Mesenchymal stem cell (in vitro differentiated cells and primary cell): ENCODE measurements around the gene SMNDC1.

Source experiments
- DNase-seq: peaks from one replicate; pipeline ENCODE4 v3.0.0-alpha.2; 2013
- H2AFZ ChIP-seq: one replicate; pipeline ENCODE4 v1.6.1; 2013; ENCODE audit warnings: low read depth, mild to moderate bottlenecking, control low read depth, inconsistent platforms, low read length, moderate library complexity
- H2AK5ac ChIP-seq: 2 replicates; pipeline ENCODE4 v1.6.1; 2013; ENCODE audit warnings: low read length, moderate library complexity, mild to moderate bottlenecking, inconsistent platforms; ENCODE audit not compliant: severe bottlenecking
- H2BK120ac ChIP-seq: one replicate; pipeline ENCODE4 v1.6.1; 2013; ENCODE audit warnings: low read depth, mild to moderate bottlenecking, inconsistent platforms, low read length, moderate library complexity
- H2BK12ac ChIP-seq, 2 experiments: one replicate each; pipeline ENCODE4 v1.6.1; 2013; ENCODE audit warnings: inconsistent platforms in 2 of 2, low read length in 2 of 2, mild to moderate bottlenecking in 2 of 2, moderate library complexity in 2 of 2, control low read depth in 1 of 2
- H2BK15ac ChIP-seq: one replicate; pipeline ENCODE4 v1.6.1; 2013; ENCODE audit warnings: mild to moderate bottlenecking, low read depth, inconsistent platforms; ENCODE audit not compliant: poor library complexity, severe bottlenecking
- H2BK5ac ChIP-seq: 2 replicates; pipeline ENCODE4 v1.6.1; 2013; ENCODE audit warnings: low read depth, mild to moderate bottlenecking, low read length, control low read depth, inconsistent platforms; ENCODE audit not compliant: poor library complexity, severe bottlenecking
- H3K14ac ChIP-seq, 2 experiments: one replicate each; pipeline ENCODE4 v1.6.1; 2013; ENCODE audit warnings: inconsistent platforms in 2 of 2, low read length in 2 of 2, control low read depth in 1 of 2, mild to moderate bottlenecking in 1 of 2, moderate library complexity in 1 of 2
- H3K18ac ChIP-seq, 2 experiments: one replicate each; pipeline ENCODE4 v1.6.1; 2013; ENCODE audit warnings: inconsistent platforms in 2 of 2, low read length in 2 of 2, control low read depth in 1 of 2, low read depth in 1 of 2, mild to moderate bottlenecking in 1 of 2
- H3K23ac ChIP-seq, 2 experiments: one replicate each; pipeline ENCODE4 v1.6.1; 2013; ENCODE audit warnings: inconsistent platforms in 2 of 2, low read length in 2 of 2, mild to moderate bottlenecking in 2 of 2, moderate library complexity in 2 of 2, control low read depth in 1 of 2
- H3K27ac ChIP-seq: 2 replicates; pipeline ENCODE4 v1.5.1; 2013; ENCODE audit warnings: mild to moderate bottlenecking, moderate library complexity, low read length, control low read depth, inconsistent platforms; ENCODE audit not compliant: poor library complexity, severe bottlenecking
- H3K27me3 ChIP-seq, 2 experiments: 2 replicates each; pipeline versions ENCODE4 v1.6.1 to v1.7.0; 2013; ENCODE audit warnings: low read length in 2 of 2, mild to moderate bottlenecking in 2 of 2, moderate library complexity in 2 of 2, control low read depth in 1 of 2, inconsistent platforms in 1 of 2; ENCODE audit not compliant: control insufficient read depth in 1 of 2, insufficient read depth in 1 of 2
- H3K36me3 ChIP-seq, 2 experiments: 2 replicates each; pipeline versions ENCODE4 v1.6.1 to v1.7.0; 2013; ENCODE audit warnings: low read length in 2 of 2, control low read depth in 1 of 2, inconsistent platforms in 1 of 2, low read depth in 1 of 2, mild to moderate bottlenecking in 1 of 2; ENCODE audit not compliant: insufficient read depth in 2 of 2, control insufficient read depth in 1 of 2
- H3K4ac ChIP-seq, 2 experiments: one replicate each; pipeline ENCODE4 v1.6.1; 2013; ENCODE audit warnings: inconsistent platforms in 2 of 2, low read length in 2 of 2, mild to moderate bottlenecking in 2 of 2, moderate library complexity in 2 of 2, control low read depth in 1 of 2, low read depth in 1 of 2
- H3K4me1 ChIP-seq: 2 replicates; pipeline ENCODE4 v1.6.1; 2013; ENCODE audit warnings: low read depth, low read length, control low read depth; ENCODE audit not compliant: control insufficient read depth, insufficient read depth
- H3K4me2 ChIP-seq: 2 replicates; pipeline ENCODE4 v1.6.1; 2013; ENCODE audit warnings: low read length, mild to moderate bottlenecking, inconsistent platforms; ENCODE audit not compliant: poor library complexity, severe bottlenecking
- H3K4me3 ChIP-seq, 2 experiments: 2 replicates each; pipeline versions ENCODE4 v1.5.1 to v1.7.0; 2013; ENCODE audit warnings: low read length in 2 of 2, mild to moderate bottlenecking in 2 of 2, control low read depth in 1 of 2, low read depth in 1 of 2; ENCODE audit not compliant: insufficient read depth in 1 of 2
- H3K79me1 ChIP-seq: replicated peaks from 2 replicates; pipeline ENCODE4 v1.6.1; 2013; ENCODE audit warnings: mild to moderate bottlenecking, control low read depth, low read length, inconsistent platforms; ENCODE audit not compliant: poor library complexity, severe bottlenecking
- H3K9ac ChIP-seq: 2 replicates; pipeline ENCODE4 v1.7.0; 2013; ENCODE audit warnings: mild to moderate bottlenecking, low read length, moderate library complexity
- H3K9me3 ChIP-seq: 2 replicates; pipeline ENCODE4 v1.7.0; 2013; ENCODE audit warnings: mild to moderate bottlenecking, low read length; ENCODE audit not compliant: control insufficient read depth
- H4K8ac ChIP-seq: one replicate; pipeline ENCODE4 v1.6.1; 2013; ENCODE audit warnings: inconsistent platforms, mild to moderate bottlenecking, low read length, moderate library complexity
- H4K91ac ChIP-seq: one replicate; pipeline ENCODE4 v1.6.1; 2013; ENCODE audit warnings: mild to moderate bottlenecking, low read length, inconsistent platforms
- WGBS: methylation state at CpG from one replicate; pipeline ENCODE4 v1.1.7; 2013; ENCODE audit warnings: mixed read lengths; 5-methylcytosine and 5-hydroxymethylcytosine counted together

SMNDC1 gene

DNA sequence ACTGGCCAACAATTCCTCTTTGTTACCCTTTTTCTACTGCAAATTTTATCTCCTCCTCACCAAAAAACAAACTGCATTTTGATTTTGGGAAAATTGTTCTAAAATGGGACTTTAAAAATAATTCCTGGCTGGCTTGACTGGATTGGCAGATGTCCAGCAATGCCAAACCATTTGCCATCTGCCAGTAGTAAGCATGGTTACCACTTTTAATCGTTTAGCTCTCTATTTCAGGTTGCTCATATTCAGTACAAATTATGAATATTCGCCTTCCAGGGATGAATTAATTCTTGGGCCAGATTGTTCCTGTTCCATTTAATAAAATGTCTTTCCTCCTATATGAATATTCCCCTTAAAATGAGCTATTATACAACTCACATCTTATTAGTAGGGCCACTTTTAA, 35.7 kb downstream of the SMNDC1 start:
- Histone ChIP-seq H3K4me3 (peak overlapping the region in 1 of 2 experiments; percentile 68), H3K9ac (peak overlapping the region; percentile 79), H2BK120ac (no peak overlapping the region), H2BK12ac (no peak overlapping the region), H2AK5ac (no peak overlapping the region), H3K4ac (no peak overlapping the region), H3K18ac (no peak overlapping the region), H4K8ac (no peak overlapping the region), H2AFZ (no peak overlapping the region), H3K9me3 (no peaks in the 10 kb centered on the region), H3K79me1 (no peaks in the 10 kb centered on the region), H2BK5ac (no peak overlapping the region), H3K27me3 (no peaks in the 10 kb centered on the region), H2BK15ac (no peak overlapping the region), H3K27ac (no peak overlapping the region), H3K4me1 (no peaks in the 10 kb centered on the region), H3K23ac (no peak overlapping the region), H3K36me3 (no peaks in the 10 kb centered on the region), H3K4me2 (no peak overlapping the region), H4K91ac (no peak overlapping the region), H3K14ac (no peak overlapping the region)
- WGBS: 100% methylated on average over 2 of the region's 2 CpGs
- no peak for DNase-seq

DNA sequence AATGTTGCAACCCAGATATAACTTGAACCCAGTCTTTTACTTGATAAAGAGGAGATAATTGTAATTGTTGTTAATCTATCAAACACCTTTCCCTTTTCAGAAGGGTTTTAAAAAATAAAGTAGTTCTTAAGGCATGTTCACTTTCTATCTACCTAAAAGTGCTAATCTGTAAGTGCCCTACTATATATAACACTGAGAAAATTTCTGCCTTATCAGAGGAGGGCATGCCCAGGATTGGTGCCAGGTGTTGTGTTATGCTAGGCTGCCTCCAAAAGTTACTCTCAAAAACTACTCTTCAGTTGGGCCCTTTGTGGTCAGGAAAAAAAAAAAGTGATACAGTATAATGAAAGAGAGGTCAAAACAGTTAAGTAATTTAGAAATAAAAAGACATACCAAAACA, 36.3 kb downstream of the SMNDC1 start:
- Histone ChIP-seq H3K27me3 (no peaks in the 10 kb centered on the region), H3K9ac (no peak overlapping the region)

DNA sequence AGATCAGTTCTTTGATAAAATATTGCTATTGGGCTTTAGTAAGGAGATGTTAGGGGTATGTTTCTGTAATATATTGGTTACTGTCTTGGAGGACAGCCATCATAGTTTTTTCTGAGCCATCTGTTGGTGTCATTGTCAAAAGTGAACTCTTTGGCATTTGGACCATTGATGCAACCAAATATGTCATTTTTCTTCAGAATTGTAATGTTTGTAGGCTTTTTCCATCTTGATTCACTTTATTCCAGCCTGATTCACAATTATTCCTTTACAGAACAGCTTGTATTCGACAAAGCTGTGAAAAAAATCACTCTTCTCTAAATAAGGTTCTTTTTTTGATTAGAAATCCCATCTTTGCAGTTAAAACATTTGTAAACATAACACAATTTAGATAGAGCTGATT, 37.4 kb downstream of the SMNDC1 start:
- no peak overlapping the region for H3K4me2 ChIP-seq
- no peak overlapping the region for H2BK5ac ChIP-seq
- no peak overlapping the region for H3K4me3 ChIP-seq
- H2AK5ac ChIP-seq: no peak overlapping the region
- H3K4ac ChIP-seq: no peak overlapping the region
- H3K9ac ChIP-seq: no peak overlapping the region
- no peak overlapping the region for H2BK12ac ChIP-seq
- H2BK15ac ChIP-seq: no peak overlapping the region
- no peaks in the 10 kb centered on the region for H3K36me3 ChIP-seq
- no peak for DNase-seq
- no peak overlapping the region for H4K8ac ChIP-seq
- H2BK120ac ChIP-seq: no peak overlapping the region
- no peak overlapping the region for H3K27ac ChIP-seq
- H3K14ac ChIP-seq: no peak overlapping the region
- H3K4me1 ChIP-seq: no peaks in the 10 kb centered on the region
- no peak overlapping the region for H2AFZ ChIP-seq
- no peaks in the 10 kb centered on the region for H3K9me3 ChIP-seq
- H3K79me1 ChIP-seq: no peaks in the 10 kb centered on the region
- no CpG with 5 or more reads among the region's 1 CpG for WGBS
- H4K91ac ChIP-seq: no peak overlapping the region
- H3K23ac ChIP-seq: no peak overlapping the region
- no peaks in the 10 kb centered on the region for H3K27me3 ChIP-seq
- H3K18ac ChIP-seq: no peak overlapping the region

More for the DNA sequence above, 36.3 kb downstream of the SMNDC1 start:
- Histone ChIP-seq H2BK120ac (no peak overlapping the region), H4K91ac (no peak overlapping the region), H2BK15ac (no peak overlapping the region), H3K4me3 (no peak overlapping the region), H3K23ac (no peak overlapping the region), H3K4me1 (no peaks in the 10 kb centered on the region), H2AFZ (no peak overlapping the region), H2BK12ac (no peak overlapping the region), H2AK5ac (no peak overlapping the region), H3K27ac (no peak overlapping the region), H3K4ac (no peak overlapping the region), H3K18ac (no peak overlapping the region), H3K79me1 (no peaks in the 10 kb centered on the region), H3K4me2 (no peak overlapping the region), H3K14ac (no peak overlapping the region), H4K8ac (no peak overlapping the region), H2BK5ac (no peak overlapping the region), H3K36me3 (no peaks in the 10 kb centered on the region), H3K9me3 (no peaks in the 10 kb centered on the region)
- no peak for DNase-seq

DNA sequence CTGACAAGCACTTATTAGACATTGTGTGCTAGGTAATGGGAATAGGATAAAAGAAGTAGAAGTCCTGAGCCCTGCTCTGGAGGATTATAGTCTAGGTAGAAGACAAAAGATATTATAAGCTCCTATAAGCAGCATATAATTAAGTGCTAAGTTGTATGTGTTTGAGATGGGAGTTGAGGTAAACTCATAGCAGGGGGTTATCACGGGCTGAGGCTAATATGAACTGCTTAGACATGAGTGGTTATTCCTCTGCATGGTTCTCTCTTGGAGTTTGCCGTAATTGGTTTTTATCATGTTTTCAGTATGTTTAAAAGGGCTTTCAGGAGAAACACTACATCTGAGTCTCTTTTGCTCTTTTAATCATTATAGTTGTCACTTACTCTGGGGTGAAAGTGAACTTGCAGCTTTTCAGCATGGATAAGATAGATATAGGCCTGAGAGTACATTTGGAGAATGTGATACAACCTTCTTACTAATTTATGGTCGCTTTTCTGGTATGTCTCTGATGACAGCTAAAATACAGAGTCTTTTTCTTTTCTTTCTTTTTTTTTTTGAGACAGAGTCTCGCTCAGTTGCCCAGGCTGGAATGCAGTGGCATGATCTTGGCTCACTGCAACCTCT, 39.0 kb downstream of the SMNDC1 start:
- Histone ChIP-seq H3K4ac (no peak overlapping the region), H3K9ac (no peak overlapping the region), H2AK5ac (no peak overlapping the region), H3K18ac (no peak overlapping the region), H3K4me1 (no peaks in the 10 kb centered on the region), H2BK5ac (no peak overlapping the region), H3K4me2 (no peak overlapping the region), H3K79me1 (no peaks in the 10 kb centered on the region), H3K27me3 (no peaks in the 10 kb centered on the region), H3K27ac (no peak overlapping the region), H4K8ac (no peak overlapping the region), H2AFZ (no peak overlapping the region), H4K91ac (no peak overlapping the region), H3K14ac (no peak overlapping the region), H3K9me3 (no peaks in the 10 kb centered on the region), H2BK12ac (no peak overlapping the region), H3K23ac (no peak overlapping the region), H3K4me3 (no peak overlapping the region), H2BK120ac (no peak overlapping the region), H2BK15ac (no peak overlapping the region), H3K36me3 (no peaks in the 10 kb centered on the region)
- DNase-seq: no peak
- WGBS: 91% methylated on average over 4 of the region's 4 CpGs
